Stimulated activated CD8-positive, alpha-beta memory T cell treated with anti-CD3 and anti-CD28 coated beads, Interleukin-7, amount 100 ng/mL, for 24 hours (primary cell): ENCODE data around the gene ZXDC.

ENCODE experiments used
- DNase-seq: peaks from one replicate; pipeline ENCODE4 v3.0.0-alpha.2; 2020; ENCODE audit warnings: low read depth

The ZXDC gene

GRCh38 chr3:126473292-126474168 lies 2.2 kb downstream of the ZXDC start:
- no peak for DNase-seq

- no peak for DNase-seq
Observed at GRCh38 chr3:126472277-126473006, 3.2 kb downstream of the ZXDC start.

- no peak for DNase-seq
Observed at GRCh38 chr3:126469479-126469878, 6.2 kb downstream of the ZXDC start.

- no peak for DNase-seq
Observed at GRCh38 chr3:126468028-126468891, 7.4 kb downstream of the ZXDC start.

- no peak for DNase-seq
Observed at GRCh38 chr3:126467611-126467955, 8.1 kb downstream of the ZXDC start.

GRCh38 chr3:126466886-126467610 lies 8.6 kb downstream of the ZXDC start:
- DNase-seq, result no peak

- DNase-seq, result no peak
Observed at GRCh38 chr3:126465928-126466544, 9.7 kb downstream of the ZXDC start.

- no peak for DNase-seq
Observed at GRCh38 chr3:126464997-126465396, 10.7 kb downstream of the ZXDC start.

- no peak for DNase-seq
Observed at GRCh38 chr3:126464494-126464893, 11.2 kb downstream of the ZXDC start.

- DNase-seq, result no peak
Observed at GRCh38 chr3:126464093-126464492, 11.6 kb downstream of the ZXDC start.

- DNase-seq, result no peak
Observed at GRCh38 chr3:126463521-126463920, 12.2 kb downstream of the ZXDC start.

- DNase-seq, result no peak
Observed at GRCh38 chr3:126461450-126462070, 14.1 kb downstream of the ZXDC start.

- DNase-seq, result no peak
Observed at GRCh38 chr3:126460381-126460780, 15.3 kb downstream of the ZXDC start.

- no peak for DNase-seq
Observed at GRCh38 chr3:126459763-126460127, 15.9 kb downstream of the ZXDC start.

GRCh38 chr3:126459111-126459762 lies 16.5 kb downstream of the ZXDC start:
- DNase-seq, result no peak

- DNase-seq, result no peak
Observed at GRCh38 chr3:126456766-126457388, 18.8 kb downstream of the ZXDC start.

- DNase-seq, result no peak
Observed at GRCh38 chr3:126456211-126456610, 19.5 kb downstream of the ZXDC start.

GRCh38 chr3:126454437-126455198 lies 21.1 kb downstream of the ZXDC start:
- DNase-seq, result no peak

- DNase-seq, result no peak
Observed at GRCh38 chr3:126454025-126454424, 21.7 kb downstream of the ZXDC start.
